ENCODE data around the gene SPATA9. TPM values are rescaled to one million over a fixed set of nuclear protein-coding genes. Genes with fewer than 3 reads are reported as not detected.
A peak's percentile ranks its signal among the peaks of the same experiment; 100 is the strongest.

The SPATA9 gene
- total and polyA plus RNA-seq, 3 donors from 2014 or later = 7.4 to 36.9 (median 21.2) TPM

DNA sequence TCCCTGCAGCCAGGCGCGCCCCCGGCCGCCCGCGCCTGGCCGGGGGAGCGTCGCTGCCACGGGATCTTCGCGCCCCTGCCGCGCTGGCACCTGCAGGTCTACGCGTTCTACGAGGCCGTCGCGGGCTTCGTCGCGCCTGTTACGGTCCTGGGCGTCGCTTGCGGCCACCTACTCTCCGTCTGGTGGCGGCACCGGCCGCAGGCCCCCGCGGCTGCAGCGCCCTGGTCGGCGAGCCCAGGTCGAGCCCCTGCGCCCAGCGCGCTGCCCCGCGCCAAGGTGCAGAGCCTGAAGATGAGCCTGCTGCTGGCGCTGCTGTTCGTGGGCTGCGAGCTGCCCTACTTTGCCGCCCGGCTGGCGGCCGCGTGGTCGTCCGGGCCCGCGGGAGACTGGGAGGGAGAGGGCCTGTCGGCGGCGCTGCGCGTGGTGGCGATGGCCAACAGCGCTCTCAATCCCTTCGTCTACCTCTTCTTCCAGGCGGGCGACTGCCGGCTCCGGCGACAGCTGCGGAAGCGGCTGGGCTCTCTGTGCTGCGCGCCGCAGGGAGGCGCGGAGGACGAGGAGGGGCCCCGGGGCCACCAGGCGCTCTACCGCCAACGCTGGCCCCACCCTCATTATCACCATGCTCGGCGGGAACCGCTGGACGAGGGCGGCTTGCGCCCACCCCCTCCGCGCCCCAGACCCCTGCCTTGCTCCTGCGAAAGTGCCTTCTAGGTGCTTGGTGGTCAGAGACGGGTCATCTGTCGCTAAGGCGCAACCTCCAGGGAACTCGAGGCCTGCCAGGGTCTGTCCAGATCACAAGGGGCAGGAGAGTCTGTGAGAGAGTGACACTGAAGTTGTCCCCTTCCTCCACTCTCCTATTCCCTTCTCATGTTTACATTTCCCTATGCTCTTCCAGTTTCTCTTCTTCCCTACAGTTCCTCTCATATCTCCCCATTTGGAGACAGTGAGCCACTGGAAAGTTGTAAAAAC is 61.6 kb downstream of the SPATA9 start:
- peak overlapping the region in 1 of 2 donors; percentile 1 for H3K27ac ChIP-seq
- TF ChIP-seq, protein P1, sequence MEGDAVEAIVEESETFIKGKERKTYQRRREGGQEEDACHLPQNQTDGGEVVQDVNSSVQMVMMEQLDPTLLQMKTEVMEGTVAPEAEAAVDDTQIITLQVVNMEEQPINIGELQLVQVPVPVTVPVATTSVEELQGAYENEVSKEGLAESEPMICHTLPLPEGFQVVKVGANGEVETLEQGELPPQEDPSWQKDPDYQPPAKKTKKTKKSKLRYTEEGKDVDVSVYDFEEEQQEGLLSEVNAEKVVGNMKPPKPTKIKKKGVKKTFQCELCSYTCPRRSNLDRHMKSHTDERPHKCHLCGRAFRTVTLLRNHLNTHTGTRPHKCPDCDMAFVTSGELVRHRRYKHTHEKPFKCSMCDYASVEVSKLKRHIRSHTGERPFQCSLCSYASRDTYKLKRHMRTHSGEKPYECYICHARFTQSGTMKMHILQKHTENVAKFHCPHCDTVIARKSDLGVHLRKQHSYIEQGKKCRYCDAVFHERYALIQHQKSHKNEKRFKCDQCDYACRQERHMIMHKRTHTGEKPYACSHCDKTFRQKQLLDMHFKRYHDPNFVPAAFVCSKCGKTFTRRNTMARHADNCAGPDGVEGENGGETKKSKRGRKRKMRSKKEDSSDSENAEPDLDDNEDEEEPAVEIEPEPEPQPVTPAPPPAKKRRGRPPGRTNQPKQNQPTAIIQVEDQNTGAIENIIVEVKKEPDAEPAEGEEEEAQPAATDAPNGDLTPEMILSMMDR (IDR thresholded peaks at IDR 0.05) = no peak
- no peak for TF ChIP-seq POLR2A (IDR thresholded peaks at IDR 0.05)
- intact Hi-C loops (cut with DNase I; ENCODE audit: low total_unique reads) = no loop called here
- H3K27me3 ChIP-seq = no peaks in the 10 kb centered on the region
- no peaks in the 10 kb centered on the region for H3K36me3 ChIP-seq (ENCODE audit: low read depth, missing control alignments)
- H3K9me3 ChIP-seq = no peaks in the 10 kb centered on the region
- H3K4me3 ChIP-seq = peak overlapping the region; percentile 49 to 63
- no peaks in the 10 kb centered on the region for H3K4me1 ChIP-seq
- WGBS, 2 donors = 5 to 16% methylated on average over 4 to 44 of the region's 92 CpGs
- peak; percentile 22 for DNase-seq

DNA sequence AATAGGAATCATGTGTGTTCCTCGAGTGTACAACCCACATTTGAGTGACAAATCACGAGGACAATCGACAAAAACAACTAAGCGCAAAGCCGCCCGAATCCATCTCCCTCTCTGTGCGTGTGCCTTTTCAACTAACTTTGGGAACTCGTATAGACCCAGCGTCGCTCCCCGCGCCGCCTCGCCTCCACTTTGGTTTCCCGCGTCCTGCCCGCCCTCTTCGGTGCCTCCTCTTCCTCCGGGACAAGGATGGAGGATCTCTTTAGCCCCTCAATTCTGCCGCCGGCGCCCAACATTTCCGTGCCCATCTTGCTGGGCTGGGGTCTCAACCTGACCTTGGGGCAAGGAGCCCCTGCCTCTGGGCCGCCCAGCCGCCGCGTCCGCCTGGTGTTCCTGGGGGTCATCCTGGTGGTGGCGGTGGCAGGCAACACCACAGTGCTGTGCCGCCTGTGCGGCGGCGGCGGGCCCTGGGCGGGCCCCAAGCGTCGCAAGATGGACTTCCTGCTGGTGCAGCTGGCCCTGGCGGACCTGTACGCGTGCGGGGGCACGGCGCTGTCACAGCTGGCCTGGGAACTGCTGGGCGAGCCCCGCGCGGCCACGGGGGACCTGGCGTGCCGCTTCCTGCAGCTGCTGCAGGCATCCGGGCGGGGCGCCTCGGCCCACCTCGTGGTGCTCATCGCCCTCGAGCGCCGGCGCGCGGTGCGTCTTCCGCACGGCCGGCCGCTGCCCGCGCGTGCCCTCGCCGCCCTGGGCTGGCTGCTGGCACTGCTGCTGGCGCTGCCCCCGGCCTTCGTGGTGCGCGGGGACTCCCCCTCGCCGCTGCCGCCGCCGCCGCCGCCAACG is 62.5 kb downstream of the SPATA9 start, which contains the start of gene GPR150:
GPR150 (plus strand) TSS at position 58 of the 840 bp plus-strand sequence; CDS start at position 247, 189 bp downstream.
- Histone ChIP-seq H3K4me1 (no peaks in the 10 kb centered on the region), H3K27ac (peak within 1 kb of the TSS in 1 of 2 donors; percentile 1), H3K27me3 (no peaks in the 10 kb centered on the region), H3K9me3 (no peaks in the 10 kb centered on the region), H3K36me3 (ENCODE audit: low read depth, missing control alignments) (no peaks in the 10 kb centered on the region), H3K4me3 (peak within 1 kb of the TSS; percentile 49 to 63)
- peak; percentile 46 for DNase-seq
- no peak for TF ChIP-seq POLR2A (IDR thresholded peaks at IDR 0.05)
- TF ChIP-seq, protein P1 (IDR thresholded peaks at IDR 0.05) = no peak
- intact Hi-C loops (cut with DNase I; ENCODE audit: low total_unique reads) = no loop called here
- 0 to 1% methylated on average over 39 to 50 of the region's 85 CpGs for WGBS, 2 donors

DNA sequence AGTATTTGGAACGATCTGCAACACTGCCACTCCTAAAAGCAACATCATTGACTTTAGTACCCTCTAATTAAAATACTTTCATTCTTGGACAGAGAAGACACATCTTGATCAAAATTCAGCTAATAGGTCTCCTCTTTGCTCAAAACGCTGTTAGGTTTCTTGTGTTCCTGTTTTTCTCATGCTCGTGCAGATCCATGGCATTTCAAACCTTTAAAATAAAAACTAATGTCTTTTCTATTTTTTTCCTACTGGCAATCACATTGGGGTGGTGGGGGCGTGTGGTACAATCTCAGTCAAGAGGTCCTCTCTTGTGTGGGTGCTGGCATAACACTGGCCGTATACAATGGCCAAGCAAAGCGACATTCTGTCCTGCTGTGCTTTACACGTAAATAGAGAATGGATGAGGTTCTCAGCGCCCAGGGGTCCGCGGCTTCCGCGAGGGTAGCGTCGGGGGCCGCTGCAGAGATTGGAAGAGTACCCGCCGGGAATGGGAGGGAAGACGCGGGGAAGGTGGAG is 63.2 kb downstream of the SPATA9 start:
- Histone ChIP-seq H3K27me3 (no peaks in the 10 kb centered on the region), H3K4me1 (no peaks in the 10 kb centered on the region), H3K36me3 (ENCODE audit: low read depth, missing control alignments) (no peaks in the 10 kb centered on the region), H3K27ac (no peak overlapping the region), H3K4me3 (peak overlapping the region in 1 of 2 donors; percentile 59), H3K9me3 (no peaks in the 10 kb centered on the region)
- 4 to 5% methylated on average over 19 of the region's 19 CpGs for WGBS, 2 donors
- intact Hi-C loops (cut with DNase I; ENCODE audit: low total_unique reads) = no loop called here
- TF ChIP-seq, protein P1 (IDR thresholded peaks at IDR 0.05) = no peak
- no peak for TF ChIP-seq POLR2A (IDR thresholded peaks at IDR 0.05)
- DNase-seq = no peak

DNA sequence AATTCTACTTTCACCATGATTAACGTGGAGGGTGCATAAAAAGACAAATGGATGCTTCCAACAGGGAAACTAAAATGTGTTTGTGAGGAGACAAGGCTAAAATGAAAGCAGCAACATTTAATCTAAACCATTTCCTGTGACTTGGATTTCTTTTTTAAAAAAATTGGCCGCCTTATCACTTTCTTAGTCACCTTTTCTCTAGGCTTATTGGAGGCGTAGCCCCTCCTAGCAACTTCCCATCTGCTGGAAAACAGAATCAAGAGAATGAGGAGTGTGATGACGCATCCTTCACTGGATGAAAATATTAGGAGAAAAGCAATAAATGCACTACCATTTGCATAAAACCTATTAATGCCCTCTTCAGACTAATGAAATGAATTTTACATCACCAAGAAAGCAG is 63.7 kb downstream of the SPATA9 start:
- Histone ChIP-seq H3K4me3 (no peak overlapping the region), H3K27me3 (no peaks in the 10 kb centered on the region), H3K36me3 (ENCODE audit: low read depth, missing control alignments) (no peaks in the 10 kb centered on the region), H3K27ac (no peak overlapping the region), H3K4me1 (no peaks in the 10 kb centered on the region), H3K9me3 (no peaks in the 10 kb centered on the region)
- 65 to 77% methylated on average over 4 of the region's 4 CpGs for WGBS, 2 donors
- no peak for TF ChIP-seq POLR2A (IDR thresholded peaks at IDR 0.05)
- TF ChIP-seq, protein P1 (IDR thresholded peaks at IDR 0.05) = no peak
- no peak for DNase-seq
- intact Hi-C loops (cut with DNase I; ENCODE audit: low total_unique reads) = no loop called here
